Measurements from ENCODE around the gene METAP1D.

GRCh38 chr2:172046080-172046678, 46.4 kb downstream of the METAP1D start:
- TF ChIP-seq CTCF (IDR thresholded peaks at IDR 0.05) (no peak), POLR2A (IDR thresholded peaks at IDR 0.05) (no peak), POLR2AphosphoS5 (IDR thresholded peaks at IDR 0.05) (no peak)

Measured in breast epithelium (tissue), 3 donors.